HCT116 (cell line): ENCODE data around the gene TUBA3E.

Experiments used
- POLR2AphosphoS5 ChIP-seq: IDR thresholded peaks from 2 replicates; pipeline ENCODE4 v1.6.1; 2011; ENCODE audit warnings: mild to moderate bottlenecking, low read depth, low read length, moderate library complexity
- TF ChIP-seq, protein P1 (sequence below), 3 experiments: fragments of 200-600 bp in 1 of 3; sonication (generic) in 1 of 3; IDR thresholded peaks in 2 of 3; conservative IDR thresholded peaks in 1 of 3; 2 replicates each; pipeline ENCODE4 v1.5.1; 2012 to 2017; ENCODE audit warnings: low read depth in 2 of 3, low read length in 2 of 3, antibody characterized with exemption in 1 of 3, borderline replicate concordance in 1 of 3, control low read depth in 1 of 3, mild to moderate bottlenecking in 1 of 3, mixed read lengths in 1 of 3, mixed run types in 1 of 3, moderate library complexity in 1 of 3; ENCODE audit not compliant: insufficient read depth in 1 of 3

DNA sequence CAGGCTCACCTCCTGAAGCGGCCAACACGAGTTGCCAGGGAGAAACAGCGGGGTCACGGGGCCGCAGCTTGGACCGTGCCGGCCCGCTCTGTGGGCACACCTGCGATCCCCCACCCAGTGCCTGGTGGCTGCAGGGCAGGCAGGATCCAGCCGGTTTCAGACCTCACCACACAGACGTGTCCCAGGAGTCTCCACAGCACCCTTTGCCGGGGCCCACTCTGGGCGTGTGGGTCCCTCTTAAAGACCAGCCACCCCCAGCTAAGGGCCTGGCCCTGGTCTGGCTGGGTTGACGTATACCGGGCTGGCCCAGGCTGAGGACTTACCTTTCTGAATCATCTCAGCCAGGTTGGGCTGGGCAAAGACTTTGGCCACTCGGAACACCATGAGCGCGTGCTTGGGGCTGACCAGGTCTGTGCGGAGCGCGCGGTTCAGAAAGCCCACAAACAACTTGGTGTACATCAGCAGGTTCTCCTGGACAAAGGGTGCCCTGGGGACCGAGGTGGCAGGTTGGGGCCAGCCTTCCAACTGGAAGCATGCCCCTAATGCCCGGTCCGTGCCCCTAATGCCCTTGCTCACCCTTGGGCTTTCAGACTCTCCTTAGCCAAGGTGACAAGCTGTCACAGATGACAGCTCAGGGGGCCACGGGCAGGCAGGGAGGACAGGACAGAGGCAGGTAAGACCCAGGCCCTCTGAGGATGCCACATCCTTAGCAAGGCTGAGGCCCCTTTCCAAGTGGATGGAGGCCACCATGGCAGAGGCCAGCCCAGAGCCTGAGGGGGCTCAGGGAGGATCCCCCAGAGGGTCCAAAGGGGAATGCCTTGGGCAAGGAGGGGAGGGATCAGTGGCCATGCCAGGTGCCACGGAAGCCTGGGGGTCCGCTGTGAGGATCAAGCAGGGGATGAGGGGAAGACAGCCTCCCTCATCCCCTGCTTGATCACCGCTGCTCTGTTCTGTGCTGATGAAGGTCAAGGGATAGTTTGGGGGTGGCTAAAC, 43.2 kb downstream of the TUBA3E start:
- TF ChIP-seq, protein P1, sequence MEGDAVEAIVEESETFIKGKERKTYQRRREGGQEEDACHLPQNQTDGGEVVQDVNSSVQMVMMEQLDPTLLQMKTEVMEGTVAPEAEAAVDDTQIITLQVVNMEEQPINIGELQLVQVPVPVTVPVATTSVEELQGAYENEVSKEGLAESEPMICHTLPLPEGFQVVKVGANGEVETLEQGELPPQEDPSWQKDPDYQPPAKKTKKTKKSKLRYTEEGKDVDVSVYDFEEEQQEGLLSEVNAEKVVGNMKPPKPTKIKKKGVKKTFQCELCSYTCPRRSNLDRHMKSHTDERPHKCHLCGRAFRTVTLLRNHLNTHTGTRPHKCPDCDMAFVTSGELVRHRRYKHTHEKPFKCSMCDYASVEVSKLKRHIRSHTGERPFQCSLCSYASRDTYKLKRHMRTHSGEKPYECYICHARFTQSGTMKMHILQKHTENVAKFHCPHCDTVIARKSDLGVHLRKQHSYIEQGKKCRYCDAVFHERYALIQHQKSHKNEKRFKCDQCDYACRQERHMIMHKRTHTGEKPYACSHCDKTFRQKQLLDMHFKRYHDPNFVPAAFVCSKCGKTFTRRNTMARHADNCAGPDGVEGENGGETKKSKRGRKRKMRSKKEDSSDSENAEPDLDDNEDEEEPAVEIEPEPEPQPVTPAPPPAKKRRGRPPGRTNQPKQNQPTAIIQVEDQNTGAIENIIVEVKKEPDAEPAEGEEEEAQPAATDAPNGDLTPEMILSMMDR (IDR thresholded peaks at IDR 0.05 in 2 of 3, conservative IDR thresholded peaks at IDR 0.05 in 1 of 3; ENCODE audit: borderline replicate concordance in 1 of 3, insufficient read depth in 1 of 3, low read depth in 2 of 3, low read length in 2 of 3) = no peak
- TF ChIP-seq POLR2AphosphoS5 = no peak
